Activated T-cell treated with anti-CD3 and anti-CD28 coated beads, Interleukin-2, amount 50 U/mL, for 48 hours (primary cell): ENCODE results near the gene LDB2.
"Not testable (repeated sequence)": the region's sequence is repeated elsewhere in the genome, so short reads cannot be mapped to it uniquely, and the experiment has no call there.

Experiments used
- DNase-seq, 2 experiments: peaks; one replicate each; pipeline ENCODE4 v3.0.0-alpha.2; 2020

Gene LDB2

GRCh38 chr4:16530688-16531635, 367.5 kb downstream of the LDB2 start:
- no peak for DNase-seq

- DNase-seq: no peak
These were observed 373.4 kb downstream of the LDB2 start for GRCh38 chr4:16524911-16525554.

- DNase-seq: no peak
These were observed 374.0 kb downstream of the LDB2 start for GRCh38 chr4:16524406-16524805.

DNA sequence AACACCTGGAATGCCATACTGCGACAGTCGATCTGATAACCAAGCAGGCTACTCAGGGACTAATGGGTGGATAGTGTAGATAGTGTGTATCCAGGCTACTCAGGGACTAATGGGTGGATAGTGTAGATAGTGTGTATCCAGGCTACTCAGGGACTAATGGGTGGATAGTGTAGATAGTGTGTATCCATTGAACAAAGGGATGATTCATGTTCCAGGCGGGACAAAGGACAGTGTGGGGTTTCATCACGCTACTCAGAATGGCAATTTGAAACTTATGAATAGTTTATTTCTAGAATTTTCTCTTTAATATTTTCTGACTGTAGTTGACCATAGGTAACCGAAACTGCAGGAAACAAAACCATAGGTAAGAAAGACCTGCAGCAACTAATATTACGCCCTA, 374.9 kb downstream of the LDB2 start:
- DNase-seq: not testable (repeated sequence)

DNA sequence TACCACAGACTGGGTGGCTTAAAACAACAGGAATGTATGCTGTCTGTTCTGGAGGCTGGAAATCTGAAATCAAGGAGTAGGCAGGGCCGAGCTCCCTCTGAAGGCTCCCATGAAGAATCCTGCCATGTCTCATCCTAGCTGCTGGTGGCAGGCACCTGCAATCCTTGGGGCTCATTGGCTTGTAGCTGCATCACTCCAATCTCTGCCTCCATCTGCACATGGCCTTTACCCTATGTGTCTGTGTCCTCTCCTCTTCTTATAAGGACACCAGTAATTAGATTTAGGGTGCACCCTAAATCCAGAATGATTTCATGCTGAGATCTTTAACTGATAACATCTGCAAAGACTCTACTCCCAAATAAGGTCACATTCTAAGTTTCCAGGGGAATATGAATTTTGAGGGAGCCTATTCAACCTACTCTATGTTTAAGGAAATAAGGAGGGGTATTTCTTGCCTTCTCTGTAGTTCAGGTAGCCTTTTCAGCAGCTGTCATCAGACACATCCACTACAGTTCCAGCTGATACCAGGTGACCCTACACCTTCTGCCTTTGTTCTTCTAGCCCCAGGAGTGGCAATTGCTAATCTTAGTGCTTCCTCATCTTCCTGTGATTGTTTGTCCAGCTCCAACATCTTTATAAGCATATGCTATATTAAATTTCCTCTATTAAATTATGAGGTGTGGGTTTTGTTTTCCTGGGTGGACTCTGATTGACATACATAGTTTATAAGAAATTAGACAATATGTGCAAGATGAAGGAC, 377.1 kb downstream of the LDB2 start:
- DNase-seq: no peak

GRCh38 chr4:16516796-16517439, 381.5 kb downstream of the LDB2 start:
- no peak for DNase-seq

GRCh38 chr4:16513876-16514275, 384.6 kb downstream of the LDB2 start:
- DNase-seq: no peak

GRCh38 chr4:16508968-16509367, 389.5 kb downstream of the LDB2 start:
- no peak for DNase-seq

GRCh38 chr4:16505726-16506125, 392.7 kb downstream of the LDB2 start:
- DNase-seq: no peak

GRCh38 chr4:16505267-16505666, 393.2 kb downstream of the LDB2 start:
- DNase-seq: no peak

DNA sequence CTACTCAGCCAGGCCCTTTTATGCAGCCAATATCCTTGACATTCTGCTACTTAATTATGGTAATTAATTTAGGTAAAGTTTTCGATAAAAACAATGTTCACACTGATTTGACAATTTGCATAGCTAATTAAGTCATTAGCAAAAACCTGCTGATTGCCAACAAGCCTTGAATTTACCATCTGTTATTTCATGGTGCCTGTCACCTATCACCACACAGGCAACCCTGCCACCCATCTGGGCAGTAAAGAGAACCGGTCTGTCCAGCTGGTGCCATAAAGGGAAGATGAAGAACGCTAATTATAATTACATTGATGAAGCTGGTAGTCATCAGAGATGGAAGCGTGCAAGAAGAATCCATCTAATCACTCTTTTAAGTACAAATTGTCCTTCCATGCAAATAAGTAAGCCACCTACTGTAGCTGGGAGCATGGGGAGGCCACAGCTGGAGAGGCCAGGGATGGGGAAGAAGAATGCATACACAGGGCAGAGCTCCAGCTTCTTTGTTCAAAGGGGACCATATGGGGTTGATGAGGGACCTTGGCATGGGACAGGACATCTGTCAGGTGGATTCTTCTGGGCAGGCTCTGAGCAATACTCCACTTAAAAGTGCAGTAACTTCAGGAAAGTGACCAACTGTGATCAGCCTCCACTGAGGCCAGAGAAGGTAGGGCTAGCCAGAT, 394.9 kb downstream of the LDB2 start:
- no peak for DNase-seq

DNA sequence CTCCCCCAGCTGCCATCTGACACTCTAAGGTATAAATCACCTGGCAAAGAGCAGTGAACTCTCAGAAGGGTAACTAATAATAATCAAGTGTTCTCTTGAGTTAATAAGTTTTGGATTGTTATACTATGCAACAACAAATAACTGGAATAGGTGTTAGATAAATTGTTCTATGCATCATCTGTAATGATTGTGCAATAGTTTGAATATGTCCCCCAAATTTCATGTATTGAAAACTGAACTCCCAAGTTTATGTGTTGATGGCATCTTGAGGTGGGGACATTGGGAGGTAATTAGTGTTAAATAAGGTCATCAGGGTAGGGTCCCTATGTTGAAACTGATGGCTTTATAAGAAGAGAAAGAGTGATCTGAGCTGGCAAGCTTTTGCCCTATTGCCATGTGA, 399.5 kb downstream of the LDB2 start:
- DNase-seq: no peak

DNA sequence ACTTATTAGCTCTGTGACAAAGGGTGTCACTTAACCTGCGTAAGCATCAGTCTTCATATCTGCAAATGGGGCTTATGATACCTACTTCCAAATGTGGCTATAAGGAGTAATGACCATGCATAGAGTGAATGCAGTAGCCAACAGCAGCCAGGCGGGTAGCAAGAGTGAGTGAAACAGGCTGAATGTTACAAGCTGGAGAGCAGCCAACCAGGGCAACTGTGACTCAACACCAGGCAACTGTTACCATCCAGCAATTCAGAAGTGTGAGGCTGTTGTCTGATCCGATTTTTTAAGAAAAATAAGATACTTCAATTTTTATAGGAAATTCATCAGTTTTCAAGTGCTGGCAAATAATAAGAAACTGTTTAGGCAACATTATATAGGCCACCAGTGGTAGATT, 401.9 kb downstream of the LDB2 start:
- DNase-seq: no peak

DNA sequence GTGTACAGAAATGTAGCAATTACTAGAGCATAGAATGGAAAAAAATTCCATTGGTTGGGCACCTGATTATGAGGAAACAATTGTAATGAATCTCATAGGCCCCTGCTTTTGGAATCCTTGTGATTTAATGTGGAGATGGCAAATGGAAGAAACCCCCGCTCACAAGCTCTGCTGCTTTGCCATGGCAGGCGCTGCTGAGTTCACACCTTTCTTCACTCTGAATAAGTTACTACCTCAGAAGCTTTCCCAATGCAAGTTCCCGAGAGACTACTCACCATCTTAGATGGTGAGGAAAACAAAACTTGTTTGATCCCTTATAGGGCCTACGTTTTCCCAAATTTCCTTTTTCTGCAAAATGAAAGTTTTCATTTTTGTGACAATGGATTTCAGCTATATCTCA, 405.6 kb downstream of the LDB2 start:
- no peak for DNase-seq

- no peak for DNase-seq
These were observed 409.2 kb downstream of the LDB2 start for GRCh38 chr4:16489226-16489625.

DNA sequence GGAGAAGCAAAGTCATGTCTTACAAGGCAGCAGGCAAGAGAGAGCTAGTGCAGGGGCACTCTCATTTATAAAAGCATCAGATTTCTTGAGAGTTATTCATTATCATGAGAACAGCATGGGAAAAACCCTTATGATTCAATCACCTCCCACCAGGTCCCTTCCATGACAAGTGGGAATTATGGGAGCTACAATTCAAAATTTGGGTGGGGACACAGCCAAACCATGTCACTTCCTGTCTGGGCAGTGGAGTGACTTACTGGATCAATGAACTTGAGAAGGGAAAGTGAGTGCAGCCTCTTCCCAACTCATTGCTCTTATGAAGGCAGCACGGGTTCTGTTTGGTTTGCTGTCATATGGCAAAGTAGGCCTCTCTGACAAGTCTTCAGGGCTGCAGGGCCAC, 410.4 kb downstream of the LDB2 start:
- DNase-seq: no peak

DNA sequence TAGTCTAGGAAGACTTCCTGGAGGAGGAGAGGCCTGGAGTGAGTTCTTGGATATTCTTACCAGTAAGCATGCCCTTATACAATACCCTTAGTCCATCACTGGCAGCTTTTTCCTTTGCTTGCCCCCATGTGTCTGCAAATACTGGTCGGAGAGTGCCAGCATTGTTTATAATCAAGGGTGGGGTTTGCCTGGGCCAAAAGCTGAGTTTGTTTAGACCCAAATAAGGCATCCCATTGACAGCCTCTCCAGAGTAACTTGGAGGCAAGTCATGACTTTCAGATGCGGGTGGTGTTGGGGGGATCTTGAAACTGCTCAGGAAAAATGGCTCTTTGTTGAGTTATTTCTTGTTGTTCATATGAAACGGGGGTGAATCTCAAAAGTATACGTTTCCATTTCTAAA, 413.7 kb downstream of the LDB2 start:
- DNase-seq: no peak

DNA sequence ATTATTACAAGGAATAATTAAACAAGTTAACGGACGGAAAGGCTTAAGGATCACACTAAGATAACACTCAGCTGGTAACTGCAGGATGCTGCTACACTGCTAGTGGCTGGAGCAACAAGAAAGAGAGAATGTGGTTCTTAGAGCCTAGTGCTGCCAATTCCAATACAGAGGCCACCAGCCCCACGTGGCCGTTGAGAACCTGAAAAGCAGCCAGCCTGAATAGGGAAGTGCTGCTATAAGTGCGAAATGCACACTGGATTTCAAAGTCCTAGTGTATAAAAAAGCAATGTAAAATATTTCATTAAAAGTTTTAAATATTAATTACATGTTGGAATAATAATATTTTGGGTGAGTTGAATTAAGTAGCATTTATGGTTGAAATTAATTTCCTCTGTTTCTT, 414.9 kb downstream of the LDB2 start:
- no peak for DNase-seq

GRCh38 chr4:16480011-16480410, 418.4 kb downstream of the LDB2 start:
- no peak for DNase-seq

DNA sequence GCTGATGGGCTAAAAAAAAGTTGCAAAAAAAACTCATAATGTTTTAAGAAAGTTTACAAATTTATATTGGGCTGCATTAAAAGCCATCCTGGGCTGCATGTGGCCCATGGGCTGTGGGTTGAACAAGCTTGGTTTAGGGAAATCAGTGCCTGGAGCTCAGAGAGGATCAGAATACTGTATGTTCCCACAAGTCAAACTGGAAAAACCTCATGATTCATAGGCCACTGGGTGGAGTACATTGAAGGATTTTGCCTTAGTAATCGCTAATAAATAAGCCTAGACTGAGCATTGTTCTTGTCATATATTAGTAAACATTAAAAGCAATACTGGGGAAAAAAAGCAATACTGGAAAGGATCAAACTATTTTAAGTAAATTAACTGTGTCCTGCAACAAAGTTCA, 425.9 kb downstream of the LDB2 start:
- DNase-seq: no peak

DNA sequence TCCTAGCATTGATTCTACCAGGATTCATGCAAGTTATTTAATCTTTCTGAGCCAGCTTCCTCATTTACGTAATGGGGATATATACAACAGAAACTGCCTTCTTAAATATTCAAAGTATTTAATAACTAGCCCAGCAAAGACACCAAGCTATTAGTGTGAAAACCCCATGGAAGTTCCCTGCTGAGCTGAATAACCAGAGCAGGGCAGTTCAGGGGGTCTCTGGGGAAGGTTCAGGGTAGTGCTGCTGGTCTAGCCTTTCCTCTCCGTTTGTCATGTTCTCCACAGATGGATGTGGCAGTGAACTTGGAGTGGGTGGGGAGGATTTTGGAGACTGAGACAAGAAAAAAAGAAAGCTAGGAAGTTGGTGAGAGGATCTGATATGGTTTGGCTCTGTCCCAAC, 431.4 kb downstream of the LDB2 start:
- DNase-seq: no peak

DNA sequence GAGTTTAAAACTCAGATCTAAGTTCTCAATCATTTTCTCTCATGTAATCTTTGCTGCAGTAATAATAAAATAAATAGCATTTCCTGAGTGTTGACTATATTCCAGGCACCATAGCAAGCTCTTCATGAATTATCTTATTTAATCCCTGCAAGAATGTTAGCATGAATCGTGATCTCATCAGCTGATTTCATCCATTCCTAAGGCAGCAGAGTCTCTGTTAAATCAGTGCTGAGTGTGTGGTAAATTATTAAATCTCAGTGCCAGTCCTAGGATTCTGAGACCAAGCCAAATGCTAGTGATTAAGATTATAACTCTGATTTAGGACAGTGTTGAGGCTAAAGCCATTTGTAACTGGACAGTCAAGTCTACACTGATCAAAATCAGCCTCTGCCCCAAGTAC, 431.9 kb downstream of the LDB2 start:
- no peak for DNase-seq

DNA sequence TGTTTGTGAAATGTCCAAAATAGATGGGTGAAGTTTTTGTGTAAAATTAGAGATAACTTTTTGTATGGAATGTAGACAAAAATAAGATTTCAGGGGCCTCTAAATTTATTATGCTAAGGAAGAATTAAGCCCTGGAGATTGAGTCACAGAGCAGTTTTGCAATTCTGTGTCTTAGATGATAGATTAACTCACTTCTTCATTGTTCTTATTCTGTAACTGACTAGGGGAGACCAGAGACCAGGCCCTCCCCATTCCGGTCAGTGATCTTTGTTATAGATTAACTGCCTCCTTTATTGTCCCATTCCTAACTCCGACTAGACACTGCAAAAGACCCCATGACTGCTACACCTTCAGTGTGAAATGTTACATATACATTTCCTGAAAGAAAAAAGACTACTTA, 433.8 kb downstream of the LDB2 start:
- DNase-seq: no peak
